ENCODE data around the gene HDHD5.

HDHD5 gene

GRCh38 chr22:17091851-17092250, 67.2 kb downstream of the HDHD5 start:
- DNase-seq (ENCODE audit: insufficient read length, low spot score): no peak
- TF ChIP-seq POLR2A (IDR thresholded peaks at IDR 0.05; ENCODE audit: low read depth, low read length): no peak
- no peak for TF ChIP-seq TAF1 (IDR thresholded peaks at IDR 0.05; ENCODE audit: low read depth, low read length)
- no peak for TF ChIP-seq PAX5 (IDR thresholded peaks at IDR 0.05; ENCODE audit: insufficient read depth, low read length, severe bottlenecking)
- TF ChIP-seq SPI1 (IDR thresholded peaks at IDR 0.05; ENCODE audit: low read depth, low read length): no peak
- no peak for TF ChIP-seq POLR2AphosphoS5 (IDR thresholded peaks at IDR 0.05; ENCODE audit: low read depth, low read length)
- TF ChIP-seq POU2F2 (IDR thresholded peaks at IDR 0.05; ENCODE audit: low read depth, low read length): no peak
- no peak for FAIRE-seq

DNA sequence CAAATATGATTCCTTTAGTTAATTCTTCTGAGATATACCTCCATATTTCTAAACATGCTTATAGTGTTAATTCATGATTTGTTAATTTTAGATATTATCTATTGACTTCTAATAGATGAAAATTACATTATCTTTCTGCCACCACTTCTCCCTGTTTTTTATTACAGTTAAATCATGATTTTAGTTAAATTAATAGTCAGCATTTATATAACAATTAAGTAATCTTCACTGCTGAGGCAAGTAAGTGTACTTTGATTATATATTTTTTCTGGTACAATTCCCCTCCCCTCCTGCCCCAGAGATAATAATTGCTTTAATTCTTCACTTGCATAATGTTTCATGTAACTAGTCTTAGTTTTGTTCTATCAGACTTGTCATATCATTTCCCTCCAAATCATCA, 68.5 kb downstream of the HDHD5 start:
- DNase-seq (ENCODE audit: insufficient read length, low spot score) (no peak), FAIRE-seq (no peak)
- TF ChIP-seq SPI1 (IDR thresholded peaks at IDR 0.05; ENCODE audit: low read depth, low read length) (no peak), POLR2A (IDR thresholded peaks at IDR 0.05; ENCODE audit: low read depth, low read length) (no peak), POU2F2 (IDR thresholded peaks at IDR 0.05; ENCODE audit: low read depth, low read length) (no peak), POLR2AphosphoS5 (IDR thresholded peaks at IDR 0.05; ENCODE audit: low read depth, low read length) (no peak), PAX5 (IDR thresholded peaks at IDR 0.05; ENCODE audit: insufficient read depth, low read length, severe bottlenecking) (no peak), TAF1 (IDR thresholded peaks at IDR 0.05; ENCODE audit: low read depth, low read length) (no peak)
